Mesenteric fat pad (tissue), 1 donor: Measurements from ENCODE around the gene KIAA0513. TPM values are rescaled to one million over a fixed set of nuclear protein-coding genes. Genes with fewer than 3 reads are reported as not detected.
"Not testable (repeated sequence)": the region's sequence is repeated elsewhere in the genome, so short reads cannot be mapped to it uniquely, and the experiment has no call there.

Source experiments
- DNase-seq: peaks from one replicate; pipeline ENCODE4 v3.0.0-alpha.2; 2020; ENCODE audit warnings: low spot score
- total RNA-seq: library from RNA; stranded (reverse); fragmentation: NEBNext Ultra II Directional; extraction: Animal tissue kit (Norgen Biotek cat#: 25700); gene quantifications from one replicate; pipeline ENCODE4 v1.2.1, GENCODE V29; 2021
- donor health status: DM: yes; HTN: yes; CAD: no.

KIAA0513 gene
- total RNA-seq, 1 donor from 2014 or later = 12.7 TPM

- DNase-seq = no peak
These were observed 1.3 kb downstream of the KIAA0513 start for GRCh38 chr16:85028685-85029407.

- DNase-seq = no peak
These were observed 1.8 kb downstream of the KIAA0513 start for GRCh38 chr16:85029408-85029784.

- DNase-seq = no peak
These were observed 2.4 kb downstream of the KIAA0513 start for GRCh38 chr16:85029981-85030401.

- no peak for DNase-seq
These were observed 3.9 kb downstream of the KIAA0513 start for GRCh38 chr16:85031451-85031850.

GRCh38 chr16:85032187-85032586 lies 4.6 kb downstream of the KIAA0513 start:
- DNase-seq = not testable (repeated sequence)

GRCh38 chr16:85033171-85033570 lies 5.6 kb downstream of the KIAA0513 start:
- DNase-seq = no peak

GRCh38 chr16:85034591-85035433 lies 7.2 kb downstream of the KIAA0513 start:
- no peak for DNase-seq

- no peak for DNase-seq
These were observed 8.8 kb downstream of the KIAA0513 start for GRCh38 chr16:85036236-85037049.

GRCh38 chr16:85037050-85037410 lies 9.4 kb downstream of the KIAA0513 start:
- DNase-seq = no peak

- DNase-seq = no peak
These were observed 10.1 kb downstream of the KIAA0513 start for GRCh38 chr16:85037721-85038120.

- no peak for DNase-seq
These were observed 13.1 kb downstream of the KIAA0513 start for GRCh38 chr16:85040685-85041084.

GRCh38 chr16:85041219-85042166 lies 13.9 kb downstream of the KIAA0513 start:
- no peak for DNase-seq

- no peak for DNase-seq
These were observed 14.6 kb downstream of the KIAA0513 start for GRCh38 chr16:85042167-85042526.

GRCh38 chr16:85042606-85043005 lies 15.0 kb downstream of the KIAA0513 start:
- no peak for DNase-seq

GRCh38 chr16:85045077-85045476 lies 17.5 kb downstream of the KIAA0513 start:
- DNase-seq = no peak

GRCh38 chr16:85045641-85046471 lies 18.3 kb downstream of the KIAA0513 start:
- DNase-seq = no peak

- no peak for DNase-seq
These were observed 18.9 kb downstream of the KIAA0513 start for GRCh38 chr16:85046472-85046916.

GRCh38 chr16:85046931-85047866 lies 19.6 kb downstream of the KIAA0513 start:
- DNase-seq = no peak
